Activated CD4-positive, CD25-positive, alpha-beta regulatory T cell treated with anti-CD3 and anti-CD28 coated beads, Interleukin-2, amount 50 U/mL, for 16 hours (primary cell): ENCODE data around the gene HMOX1.
"Not testable (repeated sequence)": the region's sequence is repeated elsewhere in the genome, so short reads cannot be mapped to it uniquely, and the experiment has no call there.

Source experiments
- DNase-seq: peaks from one replicate; pipeline ENCODE4 v3.0.0-alpha.2; 2020; ENCODE audit warnings: low read depth, low spot score

The HMOX1 gene

DNA sequence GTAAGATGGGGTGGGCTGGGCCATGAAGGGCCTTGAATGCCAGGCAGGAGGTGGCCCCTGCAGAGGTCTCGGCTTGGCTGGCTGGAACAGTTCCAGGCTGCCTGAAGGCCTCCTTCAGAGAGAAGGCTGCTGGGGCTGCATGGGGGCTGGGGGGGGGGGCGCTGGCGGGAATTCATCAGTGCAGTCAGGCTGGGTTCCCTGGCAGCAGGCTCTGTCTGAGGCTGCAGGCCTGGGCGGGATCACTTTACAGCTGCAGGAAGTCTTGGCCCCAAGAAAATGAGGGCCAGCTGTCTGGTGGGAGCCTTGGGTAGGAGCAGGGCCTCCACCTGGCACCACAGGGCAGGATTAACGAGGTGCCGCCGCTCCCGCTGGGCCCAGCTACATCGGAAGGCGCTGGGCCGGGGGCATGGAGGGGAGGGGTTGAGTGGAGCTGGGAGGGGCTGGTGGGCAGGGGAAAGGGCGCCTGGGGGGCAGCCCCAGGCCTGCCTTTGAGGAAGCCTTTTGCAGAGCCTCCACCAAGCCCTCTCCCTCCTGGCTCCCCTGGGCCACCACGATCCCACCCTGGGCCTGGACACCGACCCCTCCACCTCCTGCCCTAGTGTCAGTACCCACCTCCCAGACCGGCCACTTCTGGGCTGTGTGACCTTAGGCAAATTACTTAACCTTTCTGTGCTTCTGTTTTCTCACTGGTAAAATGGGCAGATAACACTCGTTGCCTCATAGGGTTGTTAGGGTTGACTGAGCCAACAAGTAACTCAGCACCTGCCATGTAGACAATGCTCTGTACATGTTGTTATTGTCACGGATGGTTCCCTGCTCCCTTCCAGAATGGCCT is 31.0 kb upstream of the HMOX1 start:
- no peak for DNase-seq

DNA sequence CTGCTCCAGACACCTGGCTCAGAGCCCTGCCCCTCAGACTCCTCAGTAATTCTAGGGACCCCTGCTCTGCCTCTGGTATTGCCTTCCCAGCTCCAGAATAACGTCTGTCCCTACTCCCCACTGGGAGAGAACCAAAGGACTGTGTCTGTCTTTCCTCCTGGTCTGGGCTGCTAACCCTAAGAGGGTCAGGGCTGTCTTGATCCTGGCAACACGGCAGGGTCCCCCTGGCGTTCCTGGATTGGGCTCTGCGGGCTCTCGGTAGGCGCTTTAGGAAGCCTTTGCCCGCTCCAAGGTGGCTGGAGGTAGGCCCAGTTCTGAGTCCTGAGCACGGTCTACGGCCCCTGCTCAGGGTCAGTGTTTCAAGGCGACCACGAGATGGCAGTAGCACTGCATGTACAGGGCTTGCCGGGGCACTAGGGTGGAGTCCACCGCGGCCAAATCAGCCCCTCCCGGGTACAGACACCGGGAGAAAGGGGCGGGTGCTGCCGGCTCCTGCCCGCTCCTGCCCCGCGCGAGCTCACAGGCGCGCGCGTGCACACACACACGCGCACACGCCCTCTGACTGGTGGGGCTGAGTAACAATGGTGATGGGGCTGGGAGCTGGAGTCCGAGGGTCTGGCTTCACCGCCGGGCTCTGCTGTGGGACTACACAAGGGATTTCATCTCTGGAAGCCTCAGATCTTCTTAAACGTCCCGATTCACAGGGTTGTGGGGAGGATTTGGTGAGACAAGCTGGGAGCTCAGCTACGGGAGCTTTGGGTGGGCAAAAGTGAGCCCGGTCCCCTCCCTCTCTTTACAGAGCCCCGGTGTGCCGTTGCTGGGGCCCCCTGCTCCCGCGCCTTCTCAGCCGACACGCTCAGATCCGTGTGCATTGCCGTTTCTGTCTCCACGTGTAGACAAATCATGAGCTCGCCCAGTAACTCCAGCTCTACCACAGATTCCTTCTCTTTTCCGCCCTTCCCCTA is 30.1 kb upstream of the HMOX1 start:
- DNase-seq, result peak; percentile 72

DNA sequence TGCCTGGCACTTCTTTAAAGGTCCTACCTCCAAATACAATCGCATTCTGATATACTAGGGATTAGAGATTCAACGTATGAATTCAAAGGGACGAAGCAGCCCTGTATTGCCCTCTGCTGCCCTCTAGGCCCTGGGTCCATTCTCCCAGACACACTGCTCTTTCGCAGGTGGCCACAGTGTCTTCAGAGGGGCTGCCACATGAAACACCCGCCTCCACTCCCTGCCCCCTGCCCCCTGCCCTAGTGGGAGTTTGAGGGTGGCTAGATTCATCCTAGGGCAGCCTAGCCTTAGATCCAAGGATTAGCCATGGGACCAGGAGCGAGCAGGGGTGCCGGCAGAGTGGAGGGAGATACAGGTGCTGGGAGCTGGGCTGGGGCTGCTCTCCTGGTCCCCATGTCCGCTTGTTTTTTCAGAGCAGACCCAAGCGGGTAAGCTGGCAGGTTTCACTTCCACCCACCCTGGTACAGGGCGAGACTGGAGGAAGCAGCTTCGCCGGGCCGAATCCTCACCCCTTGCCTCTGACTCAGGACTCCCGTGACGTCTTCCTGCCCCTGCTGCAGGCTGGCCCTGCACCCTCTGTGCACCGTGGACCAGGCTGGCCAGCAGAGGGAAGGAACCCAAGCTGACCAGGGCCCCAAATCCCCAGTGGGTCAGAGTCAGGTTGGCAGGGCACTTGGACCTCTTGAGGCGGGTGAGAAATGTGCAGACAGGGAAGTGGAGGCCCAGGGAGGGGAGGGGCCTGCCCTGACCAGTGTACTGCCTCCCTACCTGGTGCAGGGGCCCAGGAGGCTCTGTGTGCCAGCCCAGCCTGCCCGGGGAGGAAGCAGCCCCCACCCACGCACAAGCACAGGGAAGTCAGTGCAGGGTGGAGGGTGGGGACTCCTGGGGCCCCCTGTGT is 28.4 kb upstream of the HMOX1 start:
- no peak for DNase-seq

DNA sequence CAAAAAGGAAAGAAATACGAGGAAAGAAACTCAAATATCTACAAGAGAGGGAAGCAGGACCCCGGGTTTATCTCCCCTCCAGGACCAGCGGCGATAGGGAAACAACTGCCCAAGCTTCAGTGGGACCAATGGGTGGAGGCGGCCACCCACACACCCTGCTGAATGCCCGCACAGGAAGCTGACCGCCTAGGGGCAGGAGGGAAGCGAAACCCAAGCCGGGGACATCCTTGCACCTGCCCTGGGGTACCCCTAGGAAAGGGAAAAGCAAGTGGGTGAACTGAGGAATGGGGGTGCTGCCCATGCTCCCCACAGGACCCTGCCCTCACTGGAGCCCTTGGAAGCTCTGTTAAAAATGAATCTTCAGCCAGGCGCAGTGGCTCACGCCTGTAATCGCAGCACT is 27.6 kb upstream of the HMOX1 start:
- DNase-seq, result no peak

DNA sequence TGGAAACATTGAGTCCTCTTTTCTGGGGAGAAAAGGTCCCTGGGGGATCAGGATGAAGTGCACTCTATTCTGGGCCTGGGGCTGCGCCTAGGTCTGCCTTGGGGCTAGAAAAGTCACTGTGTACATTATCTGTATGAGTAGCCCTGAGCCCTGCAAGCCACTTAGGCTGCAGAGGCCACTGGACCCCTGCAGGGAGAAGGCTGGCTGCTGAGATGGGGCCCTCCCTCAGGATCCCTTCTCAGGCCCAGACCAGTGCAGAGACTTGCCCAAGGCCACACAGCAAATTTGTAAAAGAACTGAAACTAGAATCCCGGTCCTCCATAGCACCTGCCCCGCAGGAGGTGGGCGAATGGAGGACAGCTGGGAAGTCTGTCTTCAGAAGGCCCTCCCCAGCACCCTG is 26.8 kb upstream of the HMOX1 start:
- DNase-seq, result no peak

DNA sequence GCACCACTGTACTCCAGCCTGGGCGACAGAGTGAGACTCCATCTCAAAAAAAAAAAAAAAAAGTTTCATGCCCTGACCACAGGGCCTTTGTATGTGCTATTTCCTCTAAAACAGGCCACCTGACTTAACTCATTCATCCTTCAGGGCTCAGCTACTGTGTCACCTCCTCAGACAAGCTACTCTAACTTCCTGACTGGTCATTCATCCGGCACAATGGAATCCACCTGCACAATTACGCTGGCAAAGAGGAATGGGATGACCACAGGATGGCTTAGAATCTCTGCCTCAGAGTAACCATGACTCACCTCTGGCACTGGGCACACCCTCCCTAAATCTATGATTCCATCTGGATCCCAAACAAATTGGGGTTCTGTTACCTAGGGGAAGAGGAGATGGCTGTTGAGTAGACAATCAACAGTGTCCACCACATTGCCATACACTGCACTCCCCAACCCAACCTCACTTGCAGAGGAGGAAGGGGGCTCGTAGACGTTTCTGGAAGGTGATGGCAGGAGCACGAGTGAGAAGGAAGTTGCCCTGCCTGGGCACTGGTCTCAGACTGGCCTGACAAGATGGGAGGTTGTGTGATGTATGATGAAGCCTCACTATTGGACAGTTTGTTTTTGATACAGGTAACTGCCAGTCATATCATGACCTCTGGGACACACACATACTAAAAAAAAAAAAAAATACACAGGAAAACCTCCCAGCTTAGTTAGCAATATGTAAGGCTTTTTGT is 22.8 kb upstream of the HMOX1 start:
- DNase-seq, result no peak

DNA sequence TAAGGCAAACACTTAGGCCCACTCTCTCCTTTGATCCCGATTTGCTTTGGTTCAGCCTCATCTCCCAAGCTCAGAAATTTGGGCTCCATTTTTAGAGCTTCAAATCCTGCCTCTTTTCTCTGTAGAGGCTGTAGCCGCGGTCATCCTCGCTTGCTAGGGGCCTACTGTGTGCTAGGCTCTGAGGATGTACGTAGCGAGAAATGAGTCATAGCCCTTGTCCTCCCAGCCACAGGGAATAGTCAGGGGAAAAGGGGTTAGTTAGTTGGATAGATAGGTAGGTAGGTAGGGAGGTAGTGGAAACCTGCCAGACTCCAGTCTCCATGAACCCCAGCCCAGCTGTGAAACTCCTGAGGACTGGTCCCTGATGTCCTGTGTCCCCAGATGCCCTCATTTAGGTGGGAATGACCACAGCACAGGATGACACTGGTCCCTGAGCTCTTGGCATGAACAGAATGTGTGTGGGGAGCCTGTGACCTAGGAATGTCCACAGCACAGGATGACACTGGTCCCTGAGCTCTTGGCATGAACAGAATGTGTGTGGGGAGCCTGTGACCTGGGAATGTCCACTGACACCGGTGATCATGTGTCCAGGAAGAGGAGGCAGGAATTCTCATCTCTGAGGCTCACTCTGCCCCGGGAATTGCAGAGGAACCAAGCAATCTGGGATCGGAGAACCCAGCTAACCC is 21.4 kb upstream of the HMOX1 start:
- DNase-seq, result no peak

DNA sequence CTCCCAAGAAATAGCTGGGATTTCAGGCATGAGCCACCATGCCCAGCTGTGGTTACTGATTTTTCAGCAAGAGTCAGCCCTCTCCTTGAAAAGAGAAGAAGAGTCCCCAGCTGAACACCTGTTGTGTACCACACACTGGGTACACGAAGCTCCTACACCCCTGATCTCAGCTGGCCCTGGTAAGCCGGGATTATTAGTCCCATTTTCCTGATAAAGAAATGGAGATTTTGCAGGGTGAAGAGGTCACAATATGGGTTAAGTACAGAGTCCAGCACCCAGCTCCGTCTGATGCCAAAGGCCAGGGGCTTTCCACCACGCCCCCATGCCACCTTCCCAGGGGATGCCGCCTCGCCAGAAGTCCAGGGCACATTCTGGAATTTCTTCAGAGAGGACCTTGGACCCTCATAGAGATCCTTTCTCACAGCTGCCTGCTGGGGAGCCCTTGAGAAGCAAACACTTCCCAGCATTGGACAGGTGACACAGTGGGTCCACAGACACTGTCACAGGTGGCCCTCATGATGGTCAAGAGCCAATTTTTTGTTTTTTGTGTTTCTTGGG is 19.8 kb upstream of the HMOX1 start:
- DNase-seq, result no peak

DNA sequence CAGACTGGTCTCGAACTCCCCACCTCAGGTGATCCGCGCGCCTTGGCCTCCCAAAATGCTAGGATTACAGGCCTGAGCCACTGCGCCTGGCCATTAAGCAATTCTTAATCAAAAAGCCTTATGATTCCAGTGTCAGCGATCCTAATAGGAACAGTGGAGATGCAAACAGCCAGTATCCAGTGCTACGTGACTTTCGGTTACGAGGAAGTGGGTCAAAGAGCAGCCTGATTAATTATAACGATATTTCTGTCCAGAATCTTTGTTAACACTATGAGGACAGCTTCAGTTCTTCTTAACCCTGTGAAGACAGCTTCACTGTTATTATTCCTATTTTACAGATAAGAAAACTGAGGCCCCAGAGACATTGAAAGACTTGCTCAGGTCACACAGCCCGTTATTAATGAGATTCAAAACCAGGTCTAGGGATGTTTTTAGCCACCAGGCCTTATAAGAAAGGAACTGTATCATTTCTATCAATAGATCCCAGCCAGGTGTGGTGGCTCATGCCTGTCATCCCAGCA is 17.3 kb upstream of the HMOX1 start:
- no peak for DNase-seq

DNA sequence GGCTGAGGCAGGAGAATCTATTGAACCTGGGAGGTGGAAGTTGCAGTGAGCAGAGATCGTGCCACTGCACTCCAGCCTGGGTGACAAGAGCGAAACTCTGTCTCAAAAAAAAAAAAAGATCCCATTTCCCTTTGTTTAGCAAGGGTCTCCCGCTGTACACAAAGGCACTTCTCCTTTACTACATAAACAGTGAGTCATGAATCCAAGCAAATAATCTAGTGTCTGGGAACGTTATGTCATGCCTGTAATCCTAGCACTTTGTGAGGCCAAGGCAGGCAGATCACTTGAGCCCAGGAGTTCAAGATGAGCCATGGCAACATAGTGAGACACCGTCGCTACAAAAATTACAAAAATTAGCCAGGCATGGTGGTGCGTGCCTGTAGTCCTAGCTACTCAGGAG is 16.7 kb upstream of the HMOX1 start:
- not testable (repeated sequence) for DNase-seq

DNA sequence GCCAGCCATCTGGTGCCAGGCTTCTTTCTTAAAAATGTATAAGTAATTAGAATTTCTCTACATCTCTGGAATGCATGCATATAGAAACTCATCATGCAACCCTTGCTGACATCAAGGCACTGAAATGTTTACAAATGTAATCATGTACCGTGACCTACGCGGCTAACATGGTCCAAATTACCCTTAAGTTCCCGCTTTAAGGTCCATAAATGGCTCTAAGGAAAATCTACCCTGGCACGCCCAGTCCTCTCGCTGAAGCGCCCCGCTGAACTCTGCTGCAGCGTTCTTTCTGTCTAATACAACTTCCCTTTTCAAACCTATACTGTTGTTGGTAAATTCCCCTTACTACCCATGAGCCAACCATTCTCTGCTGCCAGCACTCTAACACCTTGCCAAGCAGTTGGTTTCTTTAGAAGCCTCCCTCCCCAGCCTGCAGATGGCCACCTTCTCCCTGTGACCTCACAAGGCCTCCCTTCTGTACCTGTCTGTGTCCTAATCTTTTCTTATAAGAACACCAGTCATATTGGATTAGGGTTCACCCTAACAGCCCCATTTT is 13.5 kb upstream of the HMOX1 start:
- no peak for DNase-seq

DNA sequence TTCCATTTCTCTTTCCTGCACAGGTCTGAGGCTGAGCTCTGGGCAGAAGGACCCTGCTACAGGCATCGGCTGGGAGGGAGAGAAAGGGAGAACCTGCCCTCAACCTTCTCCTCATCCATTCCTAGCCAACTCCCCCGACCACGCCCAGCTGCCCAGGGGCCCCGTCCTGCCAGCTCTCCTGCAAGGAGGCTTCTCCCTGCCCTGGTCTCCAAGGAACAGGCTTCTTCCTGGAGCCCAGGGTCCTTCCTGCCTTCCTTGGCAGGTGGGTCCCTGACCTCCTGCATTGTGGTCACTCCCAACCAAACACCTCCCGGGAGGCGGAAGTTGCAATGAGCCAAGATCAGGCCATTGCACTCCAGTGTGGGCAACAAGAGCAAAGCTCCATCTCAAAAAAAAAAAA is 12.5 kb upstream of the HMOX1 start:
- DNase-seq, result no peak

DNA sequence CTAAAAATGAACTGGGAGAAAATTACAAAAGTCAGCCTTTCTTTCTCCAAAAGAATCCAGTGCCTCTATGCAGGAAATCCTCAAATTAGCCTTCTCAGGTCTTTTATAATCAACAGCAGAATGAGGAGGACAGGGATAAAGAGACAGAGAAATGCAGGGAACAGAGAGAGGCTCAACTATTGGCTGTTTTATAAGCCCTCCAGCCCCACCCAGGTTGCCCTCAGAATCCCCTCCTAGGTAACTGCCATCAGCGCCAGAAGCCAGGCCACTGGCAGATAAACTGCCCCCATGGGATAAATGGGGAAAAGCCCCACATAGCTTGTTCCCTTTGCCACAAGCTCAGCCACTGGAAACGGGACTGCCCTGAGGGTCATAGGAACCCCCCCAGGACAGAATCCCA is 10.9 kb upstream of the HMOX1 start:
- no peak for DNase-seq

DNA sequence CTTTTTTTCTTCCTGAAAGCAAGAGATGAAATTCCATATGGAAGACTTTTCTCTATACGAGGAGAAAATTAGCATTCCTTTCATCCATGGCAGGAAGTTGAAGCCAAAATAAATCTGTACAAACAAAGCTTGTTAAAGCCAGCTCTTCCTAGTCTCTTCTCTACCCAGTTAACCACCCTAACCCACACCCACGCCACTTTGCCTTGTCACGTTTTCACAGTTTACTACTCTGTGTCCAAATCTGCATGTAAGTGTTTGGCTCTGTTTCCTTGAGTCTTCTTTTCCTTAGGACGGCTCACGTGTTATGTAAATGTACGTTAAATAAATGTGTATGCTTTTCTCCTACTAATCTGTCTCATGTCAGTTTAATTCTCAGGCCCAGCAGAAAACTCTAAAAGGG is 7.1 kb upstream of the HMOX1 start:
- DNase-seq, result no peak

DNA sequence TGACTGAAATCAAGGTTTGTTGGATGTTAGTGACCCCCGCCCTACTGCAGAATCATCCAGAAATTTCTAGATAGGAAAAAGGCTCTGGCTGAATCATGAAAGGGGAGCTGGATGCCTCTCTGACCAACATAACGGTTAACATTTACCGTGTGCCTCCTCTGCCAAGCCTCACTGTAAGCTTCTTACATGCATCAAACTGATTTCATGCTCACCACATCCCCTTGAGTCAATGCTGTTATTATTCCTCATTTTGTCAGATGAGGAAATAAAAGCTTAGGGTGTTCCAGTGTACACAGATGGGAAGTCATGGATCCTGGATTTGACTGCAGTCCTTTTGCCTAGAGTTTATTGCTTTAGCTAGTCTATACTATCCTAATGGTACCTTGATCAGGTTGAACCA is 5.9 kb upstream of the HMOX1 start:
- DNase-seq, result no peak

DNA sequence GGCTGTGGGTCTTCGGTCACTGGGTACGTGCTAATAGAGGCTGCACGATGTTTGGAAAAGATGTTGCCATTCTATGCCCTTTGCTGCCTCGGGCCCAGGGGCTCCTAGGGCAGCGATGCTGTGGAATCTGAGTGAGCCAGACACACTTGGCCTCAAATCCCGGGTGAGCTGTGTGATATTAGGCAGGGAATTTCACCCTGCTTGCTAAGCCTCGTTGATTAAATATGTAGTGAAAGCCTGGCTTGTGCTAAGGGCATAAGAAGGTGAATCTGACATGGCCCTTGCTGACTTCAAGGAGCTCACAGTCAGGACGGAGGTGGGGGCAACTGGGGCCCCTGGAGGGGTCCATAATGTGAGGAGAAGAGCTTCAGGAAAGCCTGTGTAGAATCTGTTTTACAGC is 5.4 kb upstream of the HMOX1 start:
- no peak for DNase-seq

DNA sequence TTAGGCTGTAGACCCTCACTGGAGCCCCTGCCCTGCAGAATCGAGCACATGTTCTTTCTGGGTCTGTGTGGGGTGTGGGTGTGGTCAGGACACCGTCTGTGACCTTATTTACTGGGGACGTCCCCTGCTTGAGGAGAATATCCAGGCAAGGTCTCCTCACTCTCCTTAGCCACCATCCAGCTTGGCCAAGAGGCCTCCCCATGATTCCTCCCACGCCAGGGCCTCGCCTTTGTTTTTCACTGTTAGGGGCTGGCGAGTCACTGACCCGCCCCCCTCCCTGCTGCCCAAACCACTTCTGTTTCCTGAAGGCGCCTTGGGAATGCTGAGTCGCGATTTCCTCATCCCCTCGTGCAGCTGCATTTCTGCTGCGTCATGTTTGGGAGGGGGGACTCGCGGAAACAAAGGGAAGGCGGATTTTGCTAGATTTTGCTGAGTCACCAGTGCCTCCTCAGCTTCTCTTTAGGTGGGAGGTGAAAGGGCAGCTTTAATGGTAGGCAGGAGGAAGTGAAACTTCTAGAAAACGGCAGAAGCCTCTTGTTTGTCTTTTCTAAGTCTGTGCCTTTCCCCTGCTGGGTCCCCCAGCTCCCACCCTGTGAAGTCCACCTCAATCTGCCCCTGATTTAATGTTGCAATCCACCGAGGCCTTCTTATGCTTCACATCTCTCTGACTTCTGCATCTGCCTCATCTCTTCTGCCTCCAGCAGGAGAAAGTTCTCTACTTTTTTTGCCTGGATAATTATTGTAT is 4.0 kb upstream of the HMOX1 start:
- no peak for DNase-seq

DNA sequence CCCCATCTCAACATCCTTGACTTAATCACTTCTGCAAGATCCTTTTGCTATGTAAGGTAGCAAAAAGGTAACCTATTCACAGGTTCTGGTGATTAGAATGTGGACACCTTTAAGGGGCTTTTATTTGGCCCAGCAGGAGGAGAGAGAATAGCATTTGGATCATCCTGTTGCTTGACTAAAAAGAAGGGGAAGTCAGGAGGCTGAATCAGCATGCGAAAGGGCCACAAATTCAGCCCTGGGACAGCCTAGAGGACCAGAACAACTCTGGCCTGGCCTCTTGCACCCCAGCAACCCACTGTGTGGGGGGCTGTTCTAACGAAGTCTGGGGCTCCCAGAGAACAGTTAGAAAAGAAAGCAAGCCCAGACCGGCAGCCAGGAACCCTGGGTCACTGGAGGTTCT is 3.2 kb upstream of the HMOX1 start:
- no peak for DNase-seq

DNA sequence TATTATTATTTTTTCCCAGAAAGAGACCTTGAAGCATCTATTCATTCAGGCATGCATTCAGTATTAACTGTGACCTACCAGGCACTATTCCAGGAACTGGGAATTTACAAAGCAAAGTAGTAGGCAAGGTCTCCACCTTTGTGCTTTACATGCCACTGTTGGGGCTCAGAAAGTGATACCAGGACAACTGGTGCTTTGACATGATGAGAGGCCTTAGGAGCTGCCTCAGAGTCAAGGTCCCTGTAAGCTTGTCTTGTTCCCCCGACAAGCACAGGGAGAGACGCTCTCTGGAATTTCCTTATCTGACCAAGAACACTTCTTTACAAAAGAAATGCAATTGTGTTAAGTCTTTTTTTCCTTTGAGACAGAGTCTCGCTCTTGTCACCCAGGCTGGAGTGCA is 2.3 kb upstream of the HMOX1 start:
- no peak for DNase-seq
